Heart right ventricle (tissue), 16 donors: Measurements from ENCODE around the gene RIMBP2. TPM values are rescaled to one million over a fixed set of nuclear protein-coding genes. Genes with fewer than 3 reads are reported as not detected.

ENCODE experiments used
- ATAC-seq, 8 donors: fragments of 200-7000 bp; cut with Tn5 transposase; one replicate each; pipeline ENCODE4 v1.9.1; 2020; ENCODE audit warnings: mild to moderate bottlenecking in 8 of 8, moderate library complexity in 8 of 8, moderate number of reproducible peaks in 1 of 8
- DNase-seq, 2 donors: peaks; one replicate each; pipeline ENCODE4 v3.0.0-alpha.2; 2020
- H3K27ac ChIP-seq, 10 donors: fragments of 200-600 bp; sonication (generic) in 2 of 10; one replicate each; pipeline versions ENCODE4 v1.5.0 to v1.8.0; 2020 to 2022; ENCODE audit warnings: mild to moderate bottlenecking in 3 of 10
- H3K27me3 ChIP-seq, 7 donors: fragments of 200-600 bp; one replicate each; pipeline ENCODE4 v1.8.0; 2021 to 2022; ENCODE audit warnings: mild to moderate bottlenecking in 2 of 7
- H3K36me3 ChIP-seq, 9 donors: fragments of 200-600 bp; sonication (generic) in 1 of 9; one replicate each; pipeline versions ENCODE4 v1.5.0 to v1.8.0; 2020 to 2022; ENCODE audit warnings: mild to moderate bottlenecking in 2 of 9
- H3K4me1 ChIP-seq, 9 donors: fragments of 200-600 bp; sonication (generic) in 1 of 9; one replicate each; pipeline versions ENCODE4 v1.5.0 to v1.8.0; 2020 to 2022; ENCODE audit warnings: mild to moderate bottlenecking in 4 of 9
- H3K4me3 ChIP-seq, 10 donors: fragments of 200-600 bp; sonication (generic) in 2 of 10; one replicate each; pipeline versions ENCODE4 v1.5.0 to v1.8.0; 2020 to 2022; ENCODE audit warnings: mild to moderate bottlenecking in 7 of 10, moderate library complexity in 2 of 10
- H3K9me3 ChIP-seq, 11 donors: fragments of 200-600 bp in 10 of 11; sonication (generic) in 2 of 11; one replicate each; pipeline versions ENCODE4 v1.5.0 to v1.8.0; 2013 to 2022; ENCODE audit warnings: mild to moderate bottlenecking in 2 of 11, control low read depth in 1 of 11, moderate library complexity in 1 of 11
- CTCF ChIP-seq, 9 donors: fragments of 200-600 bp; sonication (generic) in 2 of 9; IDR thresholded peaks; one replicate each; pipeline versions ENCODE4 v1.5.0 to v1.8.0; 2021 to 2022; ENCODE audit warnings: antibody characterized with exemption in 9 of 9, mild to moderate bottlenecking in 5 of 9, moderate library complexity in 1 of 9
- WGBS, 2 donors: extraction: QIAGEN DNeasy Blood & Tissue Kit; methylation state at CpG; one replicate each; pipeline ENCODE4 v1.1.7; 2013; ENCODE audit warnings: inconsistent platforms in 1 of 2; 5-methylcytosine and 5-hydroxymethylcytosine counted together
- intact Hi-C, 10 donors: fragments of 100-400 bp; cut with DNase I; formaldehyde crosslinking; loops; one replicate each; pipeline versions ENCODE4 v1.11.1 to v1.14.2; 2022
- polyA plus RNA-seq, 2 donors: library from polyadenylated mRNA; stranded (reverse); fragments of 200-250 nt; gene quantifications; one replicate each; pipeline ENCODE4 v1.2.3, GENCODE V29; 2013
- total RNA-seq, 10 donors: library from RNA; stranded (reverse); fragmentation: NEBNext Ultra II Directional in 3 of 10; extraction: Animal tissue kit (Norgen Biotek cat#: 25700) in 3 of 10; gene quantifications; one replicate each; pipeline versions ENCODE4 v1.2.1 to v1.2.4, GENCODE V29; 2021 to 2023
- donor health status: Arrhythmogenic right ventricular cardiomyopathy.
- donor health status: ischemic (EF 13 %, LVEDD 7.1; RV severe dilation, severe dysfunction).
- donor health status: healthy with polysubstance abuse.
- donor health status: DM: no; HTN: yes; CAD: no.
- donor health status: DM: no; HTN: no; CAD: no.
- donor health status: ischemic (EF 25% LVEDD 6.9; RV normal size, moderate dysfunction).
- donor health status: ischemic (EF 25% LVEDD 5.7; RV mildly dilated, moderate dysfunction).
- donor health status: healthy.
- donor health status: DM: yes; HTN: yes; CAD: no.
- donor health status: Ischemic cardiomyopathy.
- donor health status: ischemic (EF 35%, LVEDD 5.7; RV mildly dilated, moderate dysfunction).
- donor health status: nonischemic (EF 11% LVEDD 7.7; RV severe dilation, severe dysfunction).
- donor health status: DM: yes; HTN: yes; CAD: no.
- donor health status: PGD.
- donor health status: ischemic (EF 29% LVEDD 5.4; RV normal size, mild dysfunction).
- donor health status: nonischemic (EF 23%, LVEDD 6.1; RV moderate dilation, normal function).

RIMBP2 gene
- total and polyA plus RNA-seq, 12 donors, result 0.01 to 0.17 (median 0.05) TPM; not detected in 9

DNA sequence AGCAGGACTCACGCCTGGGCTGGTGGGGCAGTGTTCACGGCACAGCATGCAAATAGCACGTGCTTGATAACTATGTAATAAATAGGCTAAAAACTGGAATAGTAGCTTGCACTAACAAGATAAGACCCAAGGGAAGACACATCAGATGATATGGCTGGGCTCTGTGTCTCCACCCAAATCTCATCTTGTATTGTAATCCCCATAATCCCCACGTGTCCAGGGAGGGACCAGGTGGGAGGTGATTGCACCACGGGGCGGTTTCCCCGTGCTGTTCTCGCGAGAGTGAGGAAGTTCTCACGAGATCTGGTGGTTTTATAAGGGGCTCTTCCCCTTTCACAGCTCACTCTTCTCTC, 46.9 kb downstream of the RIMBP2 start:
- no peak for TF ChIP-seq CTCF (IDR thresholded peaks at IDR 0.05)
- WGBS, 2 donors, result 74 to 75% methylated on average over 10 of the region's 10 CpGs
- no peak overlapping the region for H3K4me3 ChIP-seq
- DNase-seq, result no peak
- no peak for ATAC-seq
- no peaks in the 10 kb centered on the region for H3K4me1 ChIP-seq
- H3K27me3 ChIP-seq, result peaks cover 0 to 6% (median 0%) of the 10 kb centered on the region in 7 donors
- intact Hi-C loops, result no loop called here
- H3K27ac ChIP-seq, result no peak overlapping the region
- no peaks in the 10 kb centered on the region for H3K36me3 ChIP-seq
- H3K9me3 ChIP-seq, result peaks cover 0 to 13% (median 0%) of the 10 kb centered on the region in 11 donors

DNA sequence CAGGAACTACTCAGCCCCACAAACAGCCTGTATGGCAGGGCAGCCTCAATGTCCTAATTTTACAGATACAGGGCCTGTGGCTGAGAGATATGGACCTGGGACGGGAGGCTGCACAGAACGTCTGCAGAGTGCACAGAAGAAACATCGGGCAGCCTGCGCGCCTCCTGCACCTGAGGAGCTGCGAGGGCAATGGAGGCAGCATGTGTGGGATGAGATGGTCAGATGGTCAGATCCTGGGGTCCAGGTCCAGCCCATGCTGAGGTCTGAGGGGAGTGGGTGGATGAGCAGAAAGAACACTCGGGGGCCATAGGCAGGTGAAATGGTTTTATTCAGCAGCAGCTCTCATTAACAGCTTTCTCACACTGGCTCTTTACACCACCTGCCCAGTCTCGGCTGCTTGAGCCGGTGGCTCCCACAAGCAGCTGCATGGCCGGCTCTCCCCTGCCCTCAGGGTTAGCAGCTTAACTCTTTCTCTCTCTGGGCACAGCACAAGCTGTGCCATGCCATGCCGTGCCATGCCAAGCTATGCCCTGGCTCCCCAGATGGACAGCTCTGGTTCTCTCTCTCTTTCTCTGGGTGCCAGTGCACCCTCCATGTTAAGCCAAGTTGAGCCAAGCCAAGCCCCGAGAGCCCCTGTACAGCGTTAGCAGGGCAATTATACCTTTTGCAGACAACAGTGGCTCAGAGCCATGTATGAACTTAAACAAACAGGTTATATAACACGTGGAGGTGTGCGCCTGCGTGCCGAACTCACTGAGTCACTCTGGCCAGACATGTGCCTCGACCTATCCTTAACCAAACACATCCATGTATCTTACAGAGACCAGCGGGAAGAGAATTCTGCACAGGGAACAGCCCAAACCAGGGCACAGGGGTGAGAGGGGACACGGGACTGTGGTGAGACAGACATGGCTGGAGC, 47.6 kb downstream of the RIMBP2 start:
- no peaks in the 10 kb centered on the region for H3K36me3 ChIP-seq
- DNase-seq, result no peak
- H3K9me3 ChIP-seq, result peaks cover 0 to 13% (median 0%) of the 10 kb centered on the region in 11 donors
- intact Hi-C loops, result no loop called here
- H3K27ac ChIP-seq, result no peak overlapping the region
- no peaks in the 10 kb centered on the region for H3K4me1 ChIP-seq
- no peak for ATAC-seq
- WGBS, 2 donors, result 87 to 89% methylated on average over 20 of the region's 20 CpGs
- H3K4me3 ChIP-seq, result no peak overlapping the region
- H3K27me3 ChIP-seq, result peaks cover 0 to 6% (median 0%) of the 10 kb centered on the region in 7 donors
- TF ChIP-seq CTCF (IDR thresholded peaks at IDR 0.05), result no peak

DNA sequence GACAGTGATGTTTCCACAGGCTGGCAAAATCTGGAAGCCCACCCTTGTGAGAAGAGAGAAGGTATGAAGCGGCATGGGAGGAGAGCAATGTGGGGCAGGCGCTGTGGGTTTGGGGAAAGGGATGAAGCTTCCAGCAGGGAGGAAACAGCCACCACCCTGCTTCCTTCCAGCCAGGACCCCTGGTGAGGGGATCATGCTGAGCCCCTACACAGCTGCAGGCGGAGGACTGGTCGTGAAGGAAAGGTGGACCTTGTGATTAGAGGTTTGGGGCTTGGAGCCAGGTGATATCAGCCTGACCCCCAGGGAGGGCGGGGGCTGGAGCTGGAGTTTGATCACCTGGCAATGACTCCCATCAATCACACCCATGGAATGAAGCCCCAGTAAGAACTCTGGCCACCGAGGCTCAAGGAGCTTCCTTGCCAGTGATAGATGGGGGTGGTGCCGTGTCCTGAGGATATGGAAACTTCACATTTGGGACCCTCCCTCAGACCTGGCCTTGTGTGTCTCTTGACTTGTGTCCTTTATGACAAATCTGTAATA, 48.6 kb downstream of the RIMBP2 start:
- Histone ChIP-seq H3K9me3 (peaks cover 0 to 13% (median 0%) of the 10 kb centered on the region in 11 donors), H3K27me3 (peaks cover 0 to 10% (median 0%) of the 10 kb centered on the region in 7 donors), H3K4me1 (no peaks in the 10 kb centered on the region), H3K4me3 (no peak overlapping the region), H3K27ac (no peak overlapping the region), H3K36me3 (no peaks in the 10 kb centered on the region)
- intact Hi-C loops, result no loop called here
- WGBS, 2 donors, result 81% methylated on average over 7 of the region's 7 CpGs
- ATAC-seq, result no peak
- no peak for DNase-seq
- TF ChIP-seq CTCF (IDR thresholded peaks at IDR 0.05), result no peak

DNA sequence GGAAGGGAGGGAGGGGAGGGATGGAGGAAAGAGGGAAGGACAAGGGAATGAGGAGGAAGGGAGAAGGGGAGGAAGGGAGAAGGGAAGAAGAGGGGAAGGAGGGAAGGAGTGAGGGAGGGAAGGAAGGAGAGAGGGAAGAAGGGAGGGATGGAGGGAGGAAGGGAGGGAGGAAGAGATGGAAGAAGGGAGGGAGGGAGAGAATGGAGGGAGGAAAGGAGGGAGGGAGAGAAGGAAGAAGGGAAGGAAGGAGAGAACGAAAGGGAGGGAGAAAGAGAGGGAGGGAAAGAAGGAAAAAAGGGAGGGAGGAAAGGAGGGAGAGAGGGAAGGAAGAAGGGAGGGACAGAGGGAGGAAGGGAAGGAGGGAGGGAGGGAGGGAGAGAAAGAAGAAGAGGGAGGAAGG, 49.5 kb downstream of the RIMBP2 start:
- WGBS, 2 donors, result 63 to 77% methylated on average over 1 of the region's 1 CpG

More for the DNA sequence above, 49.5 kb downstream of the RIMBP2 start:
- intact Hi-C loops, result no loop called here
- ATAC-seq, result no peak
- H3K9me3 ChIP-seq, result peaks cover 0 to 13% (median 0%) of the 10 kb centered on the region in 11 donors
- DNase-seq, result no peak
- no peaks in the 10 kb centered on the region for H3K36me3 ChIP-seq
- peaks cover 0 to 14% (median 0%) of the 10 kb centered on the region in 7 donors for H3K27me3 ChIP-seq
- no peak overlapping the region for H3K27ac ChIP-seq
- H3K4me1 ChIP-seq, result no peaks in the 10 kb centered on the region
- no peak overlapping the region for H3K4me3 ChIP-seq
- TF ChIP-seq CTCF (IDR thresholded peaks at IDR 0.05), result no peak
